ENCODE data around the gene UBR3.

UBR3 gene, protein sequence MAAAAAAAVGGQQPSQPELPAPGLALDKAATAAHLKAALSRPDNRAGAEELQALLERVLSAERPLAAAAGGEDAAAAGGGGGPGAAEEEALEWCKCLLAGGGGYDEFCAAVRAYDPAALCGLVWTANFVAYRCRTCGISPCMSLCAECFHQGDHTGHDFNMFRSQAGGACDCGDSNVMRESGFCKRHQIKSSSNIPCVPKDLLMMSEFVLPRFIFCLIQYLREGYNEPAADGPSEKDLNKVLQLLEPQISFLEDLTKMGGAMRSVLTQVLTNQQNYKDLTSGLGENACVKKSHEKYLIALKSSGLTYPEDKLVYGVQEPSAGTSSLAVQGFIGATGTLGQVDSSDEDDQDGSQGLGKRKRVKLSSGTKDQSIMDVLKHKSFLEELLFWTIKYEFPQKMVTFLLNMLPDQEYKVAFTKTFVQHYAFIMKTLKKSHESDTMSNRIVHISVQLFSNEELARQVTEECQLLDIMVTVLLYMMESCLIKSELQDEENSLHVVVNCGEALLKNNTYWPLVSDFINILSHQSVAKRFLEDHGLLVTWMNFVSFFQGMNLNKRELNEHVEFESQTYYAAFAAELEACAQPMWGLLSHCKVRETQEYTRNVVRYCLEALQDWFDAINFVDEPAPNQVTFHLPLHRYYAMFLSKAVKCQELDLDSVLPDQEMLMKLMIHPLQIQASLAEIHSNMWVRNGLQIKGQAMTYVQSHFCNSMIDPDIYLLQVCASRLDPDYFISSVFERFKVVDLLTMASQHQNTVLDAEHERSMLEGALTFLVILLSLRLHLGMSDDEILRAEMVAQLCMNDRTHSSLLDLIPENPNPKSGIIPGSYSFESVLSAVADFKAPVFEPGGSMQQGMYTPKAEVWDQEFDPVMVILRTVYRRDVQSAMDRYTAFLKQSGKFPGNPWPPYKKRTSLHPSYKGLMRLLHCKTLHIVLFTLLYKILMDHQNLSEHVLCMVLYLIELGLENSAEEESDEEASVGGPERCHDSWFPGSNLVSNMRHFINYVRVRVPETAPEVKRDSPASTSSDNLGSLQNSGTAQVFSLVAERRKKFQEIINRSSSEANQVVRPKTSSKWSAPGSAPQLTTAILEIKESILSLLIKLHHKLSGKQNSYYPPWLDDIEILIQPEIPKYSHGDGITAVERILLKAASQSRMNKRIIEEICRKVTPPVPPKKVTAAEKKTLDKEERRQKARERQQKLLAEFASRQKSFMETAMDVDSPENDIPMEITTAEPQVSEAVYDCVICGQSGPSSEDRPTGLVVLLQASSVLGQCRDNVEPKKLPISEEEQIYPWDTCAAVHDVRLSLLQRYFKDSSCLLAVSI (N-terminal part only)

DNA sequence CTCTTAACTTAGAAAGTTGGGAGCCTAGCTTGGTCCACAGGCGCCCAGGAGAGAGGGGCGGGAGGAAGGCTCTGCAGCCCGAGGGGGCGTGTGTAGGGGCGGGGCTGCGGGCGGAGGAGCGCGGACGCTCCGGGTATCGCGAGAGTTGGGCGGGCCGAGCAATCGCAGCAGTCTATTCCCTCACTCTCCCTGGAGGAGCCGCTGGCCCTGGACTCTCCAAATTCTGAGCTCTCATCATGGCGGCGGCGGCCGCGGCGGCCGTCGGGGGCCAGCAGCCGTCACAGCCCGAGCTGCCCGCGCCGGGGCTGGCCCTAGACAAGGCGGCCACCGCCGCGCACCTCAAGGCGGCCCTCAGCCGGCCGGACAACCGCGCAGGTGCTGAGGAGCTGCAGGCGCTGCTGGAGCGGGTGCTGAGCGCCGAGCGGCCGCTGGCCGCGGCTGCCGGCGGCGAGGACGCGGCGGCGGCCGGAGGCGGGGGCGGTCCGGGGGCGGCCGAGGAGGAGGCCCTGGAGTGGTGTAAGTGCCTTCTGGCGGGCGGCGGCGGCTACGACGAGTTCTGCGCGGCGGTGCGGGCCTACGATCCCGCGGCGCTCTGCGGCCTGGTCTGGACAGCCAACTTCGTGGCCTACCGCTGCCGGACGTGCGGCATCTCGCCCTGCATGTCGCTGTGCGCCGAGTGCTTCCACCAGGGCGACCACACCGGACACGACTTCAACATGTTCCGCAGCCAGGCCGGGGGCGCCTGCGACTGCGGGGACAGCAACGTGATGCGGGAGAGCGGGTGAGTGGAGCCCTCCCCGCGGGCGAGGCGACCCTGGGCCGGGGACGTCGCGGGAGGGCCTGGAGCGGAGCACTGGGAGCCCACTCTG is at the start of gene UBR3:
Gene UBR3, plus strand, starts transcription at position 183 of the 869 bp plus-strand sequence. Its CDS starts 54 bp downstream, at position 237.
- peaks cover 10% of the 10 kb centered on the region for H3K4me1 ChIP-seq (ENCODE audit: control insufficient read depth, insufficient read depth, low read length)

DNA sequence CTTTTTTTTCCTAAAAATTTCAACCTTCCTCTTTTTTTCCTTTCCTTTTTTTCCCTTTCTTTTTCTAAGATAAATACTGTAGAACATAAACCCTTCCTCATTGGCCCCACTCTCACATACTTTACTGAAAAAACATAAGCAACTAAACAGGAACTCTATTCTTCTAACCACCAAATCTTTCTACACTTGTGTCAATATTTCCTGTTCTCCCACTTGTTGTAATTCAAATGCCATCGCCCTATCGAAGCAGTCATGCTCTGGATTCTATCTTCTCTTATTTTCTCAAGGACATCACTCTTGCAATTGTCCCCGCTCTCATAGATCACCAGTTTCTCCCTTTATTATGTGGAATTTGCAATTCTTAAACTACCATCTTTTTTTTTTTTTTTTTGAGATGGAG is 48.8 kb upstream of the UBR3 start:
- H3K4me3 ChIP-seq (ENCODE audit: low read length), result no peak overlapping the region
- no peaks in the 10 kb centered on the region for H3K36me3 ChIP-seq (ENCODE audit: control insufficient read depth, insufficient read depth, low read length)
- no peaks in the 10 kb centered on the region for H3K27me3 ChIP-seq (ENCODE audit: control insufficient read depth, insufficient read depth, low read length)
- H3K9ac ChIP-seq (ENCODE audit: low read length), result no peak overlapping the region
- H3K27ac ChIP-seq (ENCODE audit: low read depth, low read length), result no peak overlapping the region
- H3K4me1 ChIP-seq (ENCODE audit: control insufficient read depth, insufficient read depth, low read length), result peaks cover 11% of the 10 kb centered on the region

More for the DNA sequence above, at the start of gene UBR3:
- H3K27me3 ChIP-seq (ENCODE audit: control insufficient read depth, insufficient read depth, low read length), result no peaks in the 10 kb centered on the region
- peak within 1 kb of the TSS; percentile 95 for H3K4me3 ChIP-seq (ENCODE audit: low read length)
- H3K36me3 ChIP-seq (ENCODE audit: control insufficient read depth, insufficient read depth, low read length), result no peaks in the 10 kb centered on the region
- peak within 1 kb of the TSS; percentile 87 for H3K27ac ChIP-seq (ENCODE audit: low read depth, low read length)
- H3K9ac ChIP-seq (ENCODE audit: low read length), result peak within 1 kb of the TSS; percentile 78

DNA sequence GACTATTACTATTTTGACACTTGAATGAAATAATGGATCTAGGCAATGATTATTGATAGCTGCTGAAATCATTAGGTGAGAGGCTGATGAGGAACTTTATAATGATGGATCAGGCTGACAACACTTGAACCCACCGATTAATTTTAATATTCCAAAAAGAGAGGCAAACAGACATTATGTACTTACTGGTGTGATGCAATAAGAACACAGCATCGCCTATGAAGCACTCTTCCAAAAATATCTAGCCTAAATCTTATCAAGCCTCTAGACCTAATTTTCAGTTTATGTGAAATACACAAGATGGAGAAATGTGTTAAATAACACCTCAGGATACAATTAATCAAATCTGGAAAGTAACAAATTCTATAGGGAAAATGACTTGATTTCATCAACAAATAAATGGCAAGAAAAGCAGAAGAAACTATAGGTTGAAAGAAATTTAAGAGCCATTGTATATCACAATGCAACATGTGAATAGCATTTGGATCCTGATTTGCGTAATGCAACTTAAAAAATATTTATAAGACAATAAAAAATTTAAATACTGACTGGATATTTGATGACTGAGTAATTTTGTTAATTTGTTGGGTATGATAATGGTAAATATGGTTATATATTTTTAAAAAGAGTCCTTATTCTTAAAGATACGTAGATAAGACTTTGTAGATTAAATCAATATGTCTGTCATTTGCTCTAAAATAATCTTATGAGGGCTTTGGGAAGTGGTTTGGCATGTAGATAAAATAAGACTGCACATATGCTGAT is 45.8 kb upstream of the UBR3 start:
- no peak overlapping the region for H3K9ac ChIP-seq (ENCODE audit: low read length)
- H3K4me3 ChIP-seq (ENCODE audit: low read length), result no peak overlapping the region
- H3K27ac ChIP-seq (ENCODE audit: low read depth, low read length), result no peak overlapping the region
- no peaks in the 10 kb centered on the region for H3K36me3 ChIP-seq (ENCODE audit: control insufficient read depth, insufficient read depth, low read length)
- peaks cover 4% of the 10 kb centered on the region for H3K4me1 ChIP-seq (ENCODE audit: control insufficient read depth, insufficient read depth, low read length)
- no peaks in the 10 kb centered on the region for H3K27me3 ChIP-seq (ENCODE audit: control insufficient read depth, insufficient read depth, low read length)

DNA sequence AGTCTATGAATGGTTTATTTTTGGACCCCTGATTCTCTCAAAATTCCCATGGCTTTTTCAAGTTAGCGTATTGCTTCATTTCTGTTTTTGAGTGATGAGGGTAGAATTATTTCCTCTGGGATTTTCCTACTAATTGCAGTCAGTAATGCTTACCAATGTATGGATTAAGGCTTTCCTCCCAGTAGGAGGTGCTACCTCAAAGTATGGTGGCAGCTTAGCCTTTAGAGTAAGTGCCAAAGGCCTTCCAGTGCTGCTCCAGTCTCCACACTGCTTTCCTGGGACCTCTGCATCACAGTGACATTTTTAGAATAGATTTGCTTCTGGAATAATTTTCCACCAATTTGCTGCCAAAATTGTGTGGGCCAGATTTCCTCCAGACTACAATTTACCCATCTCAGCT is 44.7 kb upstream of the UBR3 start:
- Histone ChIP-seq H3K9ac (ENCODE audit: low read length) (no peak overlapping the region), H3K27ac (ENCODE audit: low read depth, low read length) (no peak overlapping the region), H3K4me1 (ENCODE audit: control insufficient read depth, insufficient read depth, low read length) (no peaks in the 10 kb centered on the region)

DNA sequence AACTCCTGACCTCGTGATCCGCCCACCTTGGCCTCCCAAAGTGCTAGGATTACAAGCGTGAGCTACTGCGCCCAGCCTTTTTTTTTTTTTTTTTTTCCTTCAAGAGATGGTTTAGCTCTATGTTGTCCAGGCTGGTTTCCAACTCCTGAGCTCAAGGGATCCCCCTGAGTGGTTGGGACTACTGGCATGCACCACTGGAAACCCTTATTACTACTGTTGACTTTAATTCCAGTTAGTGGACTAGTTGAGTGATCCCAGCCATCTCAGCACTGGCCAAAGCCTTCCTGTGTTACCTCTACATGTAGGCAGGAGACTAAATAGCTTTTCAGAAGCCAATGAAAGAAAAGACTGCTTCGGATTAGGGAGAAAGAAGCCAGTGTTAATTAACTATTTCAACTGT is 36.7 kb upstream of the UBR3 start:
- H3K4me1 ChIP-seq (ENCODE audit: control insufficient read depth, insufficient read depth, low read length), result no peaks in the 10 kb centered on the region
- no peak overlapping the region for H3K27ac ChIP-seq (ENCODE audit: low read depth, low read length)
- no peaks in the 10 kb centered on the region for H3K27me3 ChIP-seq (ENCODE audit: control insufficient read depth, insufficient read depth, low read length)
- no peak overlapping the region for H3K4me3 ChIP-seq (ENCODE audit: low read length)
- H3K36me3 ChIP-seq (ENCODE audit: control insufficient read depth, insufficient read depth, low read length), result no peaks in the 10 kb centered on the region
- H3K9ac ChIP-seq (ENCODE audit: low read length), result no peak overlapping the region

More for the DNA sequence above, 44.7 kb upstream of the UBR3 start:
- no peak overlapping the region for H3K4me3 ChIP-seq (ENCODE audit: low read length)
- H3K36me3 ChIP-seq (ENCODE audit: control insufficient read depth, insufficient read depth, low read length), result no peaks in the 10 kb centered on the region
- H3K27me3 ChIP-seq (ENCODE audit: control insufficient read depth, insufficient read depth, low read length), result no peaks in the 10 kb centered on the region

DNA sequence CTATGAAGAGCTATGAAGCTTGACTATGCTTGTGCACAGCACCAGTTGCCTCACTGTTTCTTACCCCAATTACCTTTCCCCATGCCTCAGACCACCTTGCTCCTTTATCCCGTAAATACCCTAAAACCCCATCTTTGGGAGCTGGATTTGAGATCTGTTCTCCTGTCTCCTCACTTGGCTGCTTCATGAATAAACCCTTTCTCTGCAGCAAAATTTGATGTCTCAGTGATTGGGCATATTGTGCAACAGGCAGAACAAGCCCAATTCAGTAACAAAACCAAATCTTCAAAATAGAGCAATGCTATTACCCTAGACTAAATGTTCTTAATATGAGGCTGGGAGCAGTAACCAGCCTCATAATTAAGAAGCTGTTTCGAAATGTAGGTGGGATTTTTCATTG is 32.1 kb upstream of the UBR3 start:
- H3K36me3 ChIP-seq (ENCODE audit: control insufficient read depth, insufficient read depth, low read length), result no peaks in the 10 kb centered on the region
- no peaks in the 10 kb centered on the region for H3K27me3 ChIP-seq (ENCODE audit: control insufficient read depth, insufficient read depth, low read length)
- no peak overlapping the region for H3K9ac ChIP-seq (ENCODE audit: low read length)
- no peak overlapping the region for H3K27ac ChIP-seq (ENCODE audit: low read depth, low read length)
- H3K4me1 ChIP-seq (ENCODE audit: control insufficient read depth, insufficient read depth, low read length), result no peaks in the 10 kb centered on the region
- no peak overlapping the region for H3K4me3 ChIP-seq (ENCODE audit: low read length)

DNA sequence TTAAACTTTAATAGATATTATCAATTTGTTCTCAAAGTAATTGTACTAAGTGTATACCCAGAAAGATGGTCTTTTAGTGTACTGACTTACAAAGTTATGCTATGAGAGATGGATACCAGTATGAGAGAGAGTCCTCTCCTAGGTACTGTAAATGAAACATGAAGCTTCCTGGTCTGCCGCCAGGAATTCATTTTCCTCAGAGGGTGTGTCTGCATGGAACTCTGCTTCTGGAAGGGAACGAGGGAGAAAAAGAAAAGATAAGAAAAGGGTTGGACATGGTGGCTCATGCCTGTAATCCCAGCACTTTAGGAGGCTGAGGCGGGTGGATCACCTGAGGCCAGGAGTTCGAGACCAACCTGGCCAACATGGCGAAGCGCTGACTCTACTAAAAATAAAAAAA is 30.8 kb upstream of the UBR3 start:
- Histone ChIP-seq H3K27ac (ENCODE audit: low read depth, low read length) (no peak overlapping the region), H3K9ac (ENCODE audit: low read length) (no peak overlapping the region), H3K27me3 (ENCODE audit: control insufficient read depth, insufficient read depth, low read length) (no peaks in the 10 kb centered on the region), H3K4me3 (ENCODE audit: low read length) (no peak overlapping the region), H3K36me3 (ENCODE audit: control insufficient read depth, insufficient read depth, low read length) (no peaks in the 10 kb centered on the region), H3K4me1 (ENCODE audit: control insufficient read depth, insufficient read depth, low read length) (no peaks in the 10 kb centered on the region)

DNA sequence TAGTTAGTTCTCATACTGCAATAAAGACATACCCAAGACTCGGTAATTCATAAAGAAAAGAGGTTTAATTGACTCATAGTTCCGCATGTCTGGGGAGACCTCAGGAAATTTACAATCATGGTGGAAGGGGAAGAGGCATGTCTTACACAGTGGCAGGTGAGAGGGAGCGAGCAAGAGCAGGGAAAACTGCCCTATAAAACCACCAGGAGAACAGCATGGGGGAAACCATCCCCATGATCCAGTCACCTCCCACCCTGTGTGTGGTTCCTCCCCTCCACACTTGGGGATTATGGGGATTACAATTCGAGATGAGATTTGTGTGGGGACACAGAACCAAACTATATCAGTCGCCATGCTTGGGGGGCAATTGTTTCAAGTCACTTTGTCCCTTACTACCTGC is 29.7 kb upstream of the UBR3 start:
- H3K4me1 ChIP-seq (ENCODE audit: control insufficient read depth, insufficient read depth, low read length), result no peaks in the 10 kb centered on the region
- H3K36me3 ChIP-seq (ENCODE audit: control insufficient read depth, insufficient read depth, low read length), result peaks cover 2% of the 10 kb centered on the region
- H3K9ac ChIP-seq (ENCODE audit: low read length), result no peak overlapping the region
- no peaks in the 10 kb centered on the region for H3K27me3 ChIP-seq (ENCODE audit: control insufficient read depth, insufficient read depth, low read length)
- no peak overlapping the region for H3K4me3 ChIP-seq (ENCODE audit: low read length)
- H3K27ac ChIP-seq (ENCODE audit: low read depth, low read length), result no peak overlapping the region

DNA sequence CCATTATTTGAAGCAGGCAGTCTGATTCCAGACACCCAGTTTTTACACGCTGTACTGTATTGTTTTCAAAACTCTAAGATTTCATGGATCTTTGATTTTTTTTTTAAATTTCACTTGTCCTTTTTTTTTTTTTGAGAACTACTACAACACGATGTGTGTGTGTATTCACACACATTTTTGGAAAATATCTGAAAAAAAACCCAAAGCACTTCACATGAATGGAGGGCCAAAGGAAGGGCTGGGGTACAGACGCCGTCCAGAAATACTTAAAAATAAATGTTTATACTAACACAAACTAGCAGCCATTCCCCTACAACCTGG is 28.9 kb upstream of the UBR3 start:
- peak overlapping the region; percentile 81 for H3K4me3 ChIP-seq (ENCODE audit: low read length)
- peaks cover 2% of the 10 kb centered on the region for H3K36me3 ChIP-seq (ENCODE audit: control insufficient read depth, insufficient read depth, low read length)
- H3K27ac ChIP-seq (ENCODE audit: low read depth, low read length), result peak overlapping the region; percentile 74
- no peaks in the 10 kb centered on the region for H3K27me3 ChIP-seq (ENCODE audit: control insufficient read depth, insufficient read depth, low read length)
- H3K9ac ChIP-seq (ENCODE audit: low read length), result no peak overlapping the region
- no peaks in the 10 kb centered on the region for H3K4me1 ChIP-seq (ENCODE audit: control insufficient read depth, insufficient read depth, low read length)

DNA sequence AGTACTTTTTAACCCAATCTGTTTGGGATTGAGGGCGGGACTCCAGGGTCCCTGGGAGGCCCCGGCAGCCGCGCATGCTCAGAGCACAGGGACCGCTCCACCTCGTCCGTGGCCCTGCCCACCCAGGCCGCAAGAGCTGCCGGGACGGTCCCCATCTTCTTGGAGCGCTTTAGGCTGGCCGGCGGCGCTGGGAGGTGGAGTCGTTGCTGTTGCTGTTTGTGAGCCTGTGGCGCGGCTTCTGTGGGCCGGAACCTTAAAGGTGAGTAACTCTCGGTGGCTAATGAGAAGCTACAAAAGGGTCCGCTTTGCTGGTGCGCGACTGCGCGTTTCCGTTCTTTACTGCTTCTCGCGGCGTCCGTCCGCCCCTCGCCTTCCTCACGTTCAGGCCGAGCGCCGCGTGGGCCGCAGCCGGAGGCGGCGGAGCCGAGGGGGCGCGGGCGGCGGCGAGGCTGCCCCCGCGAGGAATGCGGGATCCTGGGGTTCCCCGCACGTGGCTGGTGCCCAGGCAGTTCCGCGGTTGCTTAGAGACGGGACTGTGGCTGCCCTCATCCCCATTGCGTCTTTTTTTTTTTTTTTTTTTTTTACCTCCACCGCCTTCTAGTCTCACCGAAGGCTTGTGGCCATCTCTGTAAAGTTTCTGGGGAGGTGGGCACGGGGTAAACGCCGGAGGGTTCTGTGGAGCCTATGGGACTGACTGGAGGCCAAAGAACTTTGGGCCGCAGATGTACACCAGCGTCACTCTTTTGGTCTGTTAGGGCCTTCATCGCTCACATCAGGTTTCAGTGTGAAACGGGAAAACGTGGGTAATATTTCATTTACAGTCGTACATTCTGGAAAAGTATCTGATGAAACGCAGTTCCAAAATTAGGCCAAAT is 28.3 kb upstream of the UBR3 start, which contains the start of gene SSB:
Gene SSB, plus strand, starts transcription at position 154 of the 875 bp plus-strand sequence. CDS start 2,090 bp downstream, outside the sequence.
- H3K4me3 ChIP-seq (ENCODE audit: low read length), result peak within 1 kb of the TSS; percentile 81
- H3K4me1 ChIP-seq (ENCODE audit: control insufficient read depth, insufficient read depth, low read length), result no peaks in the 10 kb centered on the region
- no peaks in the 10 kb centered on the region for H3K27me3 ChIP-seq (ENCODE audit: control insufficient read depth, insufficient read depth, low read length)
- peaks cover 2% of the 10 kb centered on the region for H3K36me3 ChIP-seq (ENCODE audit: control insufficient read depth, insufficient read depth, low read length)
- peak within 1 kb of the TSS; percentile 74 for H3K27ac ChIP-seq (ENCODE audit: low read depth, low read length)
- peak within 1 kb of the TSS; percentile 29 for H3K9ac ChIP-seq (ENCODE audit: low read length)

All from rectal smooth muscle tissue (tissue), 1 donor.